GM23338 (cell line): Measurements from ENCODE around the gene CYFIP2. TPM values are rescaled to one million over a fixed set of nuclear protein-coding genes. Genes with fewer than 3 reads are reported as not detected.

Experiments
- ATAC-seq: fragments of 200-7000 bp; cut with Tn5 transposase; 3 replicates; pipeline ENCODE4 v1.9.1; 2020
- DNase-seq: peaks from one replicate; pipeline ENCODE4 v3.0.0-alpha.2; 2015; ENCODE audit warnings: low spot score
- H2AFZ ChIP-seq: fragments of 200-600 bp; sonication (generic); 2 replicates; pipeline ENCODE4 v1.8.0; 2016; ENCODE audit warnings: antibody characterized with exemption, mild to moderate bottlenecking, moderate library complexity
- H3F3A ChIP-seq: fragments of 200-600 bp; sonication (generic); replicated peaks from 2 replicates; pipeline ENCODE4 v1.8.0; 2017; ENCODE audit warnings: antibody characterized with exemption, mixed run types, low read depth
- H3K27ac ChIP-seq: fragments of 200-600 bp; sonication (generic); 2 replicates; pipeline ENCODE4 v1.6.1; 2016; ENCODE audit warnings: low read depth
- H3K27me3 ChIP-seq: fragments of 200-600 bp; sonication (generic); 2 replicates; pipeline ENCODE4 v1.8.0; 2016; ENCODE audit warnings: mild to moderate bottlenecking, mixed run types, moderate library complexity; ENCODE audit not compliant: insufficient read depth
- H3K36me3 ChIP-seq: fragments of 200-600 bp; sonication (generic); 2 replicates; pipeline ENCODE4 v1.8.0; 2016; ENCODE audit warnings: mild to moderate bottlenecking; ENCODE audit not compliant: insufficient read depth
- H3K4me1 ChIP-seq: fragments of 200-600 bp; sonication (generic); 2 replicates; pipeline ENCODE4 v1.8.0; 2016; ENCODE audit warnings: mild to moderate bottlenecking, moderate library complexity; ENCODE audit not compliant: insufficient read depth
- H3K4me2 ChIP-seq: fragments of 200-600 bp; sonication (generic); 2 replicates; pipeline ENCODE4 v1.7.1; 2017; ENCODE audit warnings: mixed run types
- H3K4me3 ChIP-seq: fragments of 200-600 bp; sonication (generic); 2 replicates; pipeline ENCODE4 v1.6.1; 2016; ENCODE audit warnings: mixed run types
- H3K79me2 ChIP-seq: fragments of 200-600 bp; sonication (generic); replicated peaks from 2 replicates; pipeline ENCODE4 v1.8.0; 2017; ENCODE audit warnings: mild to moderate bottlenecking; ENCODE audit not compliant: insufficient read depth
- H3K9me2 ChIP-seq: fragments of 200-600 bp; sonication (generic); 2 replicates; pipeline ENCODE4 v1.8.0; 2017; ENCODE audit not compliant: insufficient read depth
- H4K20me1 ChIP-seq: fragments of 200-600 bp; sonication (generic); replicated peaks from 2 replicates; pipeline ENCODE4 v1.8.0; 2017; ENCODE audit warnings: mild to moderate bottlenecking; ENCODE audit not compliant: insufficient read depth
- H3K27ac Mint-ChIP-seq: 2 replicates; pipeline ENCODE4 v1.8.0; 2020; ENCODE audit warnings: inconsistent platforms, mild to moderate bottlenecking, moderate library complexity, mixed read lengths
- H3K27me3 Mint-ChIP-seq: 3 replicates; pipeline ENCODE4 v1.8.0; 2022; ENCODE audit warnings: low read depth, mild to moderate bottlenecking, moderate library complexity, mixed read lengths, inconsistent platforms; ENCODE audit not compliant: insufficient read depth, poor library complexity
- H3K36me3 Mint-ChIP-seq: 3 replicates; pipeline ENCODE4 v1.8.0; 2021; ENCODE audit warnings: low read depth, mild to moderate bottlenecking, inconsistent platforms, moderate library complexity, mixed read lengths
- H3K4me1 Mint-ChIP-seq: 3 replicates; pipeline ENCODE4 v1.8.0; 2020; ENCODE audit warnings: mild to moderate bottlenecking, inconsistent platforms, mixed read lengths
- H3K4me3 Mint-ChIP-seq: 3 replicates; pipeline ENCODE4 v1.8.0; 2021; ENCODE audit warnings: moderate library complexity, mild to moderate bottlenecking, inconsistent platforms, mixed read lengths
- H3K9me3 Mint-ChIP-seq: 3 replicates; pipeline ENCODE4 v1.8.0; 2020; ENCODE audit warnings: moderate library complexity, mild to moderate bottlenecking, inconsistent platforms, mixed read lengths
- EZH2 ChIP-seq: fragments of 200-600 bp; sonication (generic); IDR thresholded peaks from one replicate; pipeline ENCODE4 v1.8.0; 2017; ENCODE audit warnings: antibody characterized with exemption, mild to moderate bottlenecking, low read depth; ENCODE audit not compliant: unreplicated experiment
- EZH2phosphoT487 ChIP-seq: fragments of 200-600 bp; sonication (generic); IDR thresholded peaks from one replicate; pipeline ENCODE4 v1.8.1; 2018; ENCODE audit warnings: antibody characterized with exemption; ENCODE audit not compliant: unreplicated experiment
- STAT1 ChIP-seq: IDR thresholded peaks from one replicate; pipeline ENCODE4 v1.6.1; 2016; ENCODE audit warnings: antibody characterized with exemption; ENCODE audit not compliant: unreplicated experiment
- ZNF331 ChIP-seq: fragments of 250-450 bp; sonication (Bioruptor Pico); IDR thresholded peaks from 2 replicates; pipeline ENCODE4 v1.5.0; 2020; ENCODE audit warnings: low read depth, mild to moderate bottlenecking, moderate library complexity
- polyA plus RNA-seq: library from polyadenylated mRNA; unstranded; fragments of >200 nt; fragmentation: Nextera tagmentation; extraction: Ambion mirVana; gene quantifications from 2 replicates; pipeline ENCODE4 v1.2.1, GENCODE V29; 2016
- total RNA-seq: library from RNA; depleted of rRNA; stranded (reverse); fragments of >200 nt; shearing (Covaris generic); gene quantifications from 2 replicates; pipeline ENCODE4 v1.2.3, GENCODE V29; 2014
- TF ChIP-seq, protein P1 (sequence below): fragments of 250-450 bp; sonication (Bioruptor Pico); IDR thresholded peaks from 2 replicates; pipeline ENCODE4 v1.5.0; 2020; ENCODE audit warnings: mild to moderate bottlenecking, moderate library complexity
- TF ChIP-seq, protein P2 (sequence below): IDR thresholded peaks from one replicate; pipeline ENCODE4 v1.6.1; 2018; ENCODE audit warnings: antibody characterized with exemption; ENCODE audit not compliant: unreplicated experiment
- TF ChIP-seq, protein P3 (sequence below): IDR thresholded peaks from 2 replicates; pipeline ENCODE4 v1.6.1; 2016; ENCODE audit warnings: antibody characterized with exemption

CYFIP2 gene
- total and polyA plus RNA-seq, 2 experiments from 2014 or later, result 54.1 to 98.4 TPM

DNA sequence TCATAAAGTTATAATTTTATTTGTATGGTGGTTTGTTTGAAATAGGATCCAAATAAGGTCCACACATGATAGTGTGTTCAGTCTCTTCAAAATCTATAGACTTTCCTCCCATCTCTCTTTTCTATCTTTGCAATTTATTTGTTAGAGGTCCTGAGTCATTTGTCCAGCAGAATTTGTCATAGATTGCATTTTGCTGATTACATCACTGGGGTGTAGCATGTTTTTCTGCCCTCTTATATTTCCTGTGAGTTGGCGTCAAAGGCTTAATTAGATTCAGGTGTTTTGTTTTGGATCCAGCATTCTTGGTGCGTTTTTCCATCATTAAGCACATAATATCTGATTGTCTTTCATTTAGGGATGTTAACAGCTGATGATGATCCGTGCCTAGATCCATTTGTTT is 15.0 kb downstream of the CYFIP2 start:
- H3K36me3 Mint-ChIP-seq, result peaks cover 3% of the 10 kb centered on the region; the same call in 1 of the 3 replicates
- Histone ChIP-seq H2AFZ (no peak overlapping the region), H3K27ac (no peak overlapping the region), H3K79me2 (peaks cover 89% of the 10 kb centered on the region), H3K4me3 (no peak overlapping the region), H3K4me2 (no peak overlapping the region), H3K9me2 (no peaks in the 10 kb centered on the region), H3K36me3 (no peaks in the 10 kb centered on the region), H3K4me1 (peaks cover 2% of the 10 kb centered on the region; the same call in 1 of the 2 replicates), H3K27me3 (no peaks in the 10 kb centered on the region), H4K20me1 (peaks cover 23% of the 10 kb centered on the region), H3F3A (no peaks in the 10 kb centered on the region)
- H3K4me1 Mint-ChIP-seq, result peaks cover 3% of the 10 kb centered on the region; the same call in 1 of the 3 replicates
- TF ChIP-seq ZNF331, result no peak
- TF ChIP-seq, protein P1, sequence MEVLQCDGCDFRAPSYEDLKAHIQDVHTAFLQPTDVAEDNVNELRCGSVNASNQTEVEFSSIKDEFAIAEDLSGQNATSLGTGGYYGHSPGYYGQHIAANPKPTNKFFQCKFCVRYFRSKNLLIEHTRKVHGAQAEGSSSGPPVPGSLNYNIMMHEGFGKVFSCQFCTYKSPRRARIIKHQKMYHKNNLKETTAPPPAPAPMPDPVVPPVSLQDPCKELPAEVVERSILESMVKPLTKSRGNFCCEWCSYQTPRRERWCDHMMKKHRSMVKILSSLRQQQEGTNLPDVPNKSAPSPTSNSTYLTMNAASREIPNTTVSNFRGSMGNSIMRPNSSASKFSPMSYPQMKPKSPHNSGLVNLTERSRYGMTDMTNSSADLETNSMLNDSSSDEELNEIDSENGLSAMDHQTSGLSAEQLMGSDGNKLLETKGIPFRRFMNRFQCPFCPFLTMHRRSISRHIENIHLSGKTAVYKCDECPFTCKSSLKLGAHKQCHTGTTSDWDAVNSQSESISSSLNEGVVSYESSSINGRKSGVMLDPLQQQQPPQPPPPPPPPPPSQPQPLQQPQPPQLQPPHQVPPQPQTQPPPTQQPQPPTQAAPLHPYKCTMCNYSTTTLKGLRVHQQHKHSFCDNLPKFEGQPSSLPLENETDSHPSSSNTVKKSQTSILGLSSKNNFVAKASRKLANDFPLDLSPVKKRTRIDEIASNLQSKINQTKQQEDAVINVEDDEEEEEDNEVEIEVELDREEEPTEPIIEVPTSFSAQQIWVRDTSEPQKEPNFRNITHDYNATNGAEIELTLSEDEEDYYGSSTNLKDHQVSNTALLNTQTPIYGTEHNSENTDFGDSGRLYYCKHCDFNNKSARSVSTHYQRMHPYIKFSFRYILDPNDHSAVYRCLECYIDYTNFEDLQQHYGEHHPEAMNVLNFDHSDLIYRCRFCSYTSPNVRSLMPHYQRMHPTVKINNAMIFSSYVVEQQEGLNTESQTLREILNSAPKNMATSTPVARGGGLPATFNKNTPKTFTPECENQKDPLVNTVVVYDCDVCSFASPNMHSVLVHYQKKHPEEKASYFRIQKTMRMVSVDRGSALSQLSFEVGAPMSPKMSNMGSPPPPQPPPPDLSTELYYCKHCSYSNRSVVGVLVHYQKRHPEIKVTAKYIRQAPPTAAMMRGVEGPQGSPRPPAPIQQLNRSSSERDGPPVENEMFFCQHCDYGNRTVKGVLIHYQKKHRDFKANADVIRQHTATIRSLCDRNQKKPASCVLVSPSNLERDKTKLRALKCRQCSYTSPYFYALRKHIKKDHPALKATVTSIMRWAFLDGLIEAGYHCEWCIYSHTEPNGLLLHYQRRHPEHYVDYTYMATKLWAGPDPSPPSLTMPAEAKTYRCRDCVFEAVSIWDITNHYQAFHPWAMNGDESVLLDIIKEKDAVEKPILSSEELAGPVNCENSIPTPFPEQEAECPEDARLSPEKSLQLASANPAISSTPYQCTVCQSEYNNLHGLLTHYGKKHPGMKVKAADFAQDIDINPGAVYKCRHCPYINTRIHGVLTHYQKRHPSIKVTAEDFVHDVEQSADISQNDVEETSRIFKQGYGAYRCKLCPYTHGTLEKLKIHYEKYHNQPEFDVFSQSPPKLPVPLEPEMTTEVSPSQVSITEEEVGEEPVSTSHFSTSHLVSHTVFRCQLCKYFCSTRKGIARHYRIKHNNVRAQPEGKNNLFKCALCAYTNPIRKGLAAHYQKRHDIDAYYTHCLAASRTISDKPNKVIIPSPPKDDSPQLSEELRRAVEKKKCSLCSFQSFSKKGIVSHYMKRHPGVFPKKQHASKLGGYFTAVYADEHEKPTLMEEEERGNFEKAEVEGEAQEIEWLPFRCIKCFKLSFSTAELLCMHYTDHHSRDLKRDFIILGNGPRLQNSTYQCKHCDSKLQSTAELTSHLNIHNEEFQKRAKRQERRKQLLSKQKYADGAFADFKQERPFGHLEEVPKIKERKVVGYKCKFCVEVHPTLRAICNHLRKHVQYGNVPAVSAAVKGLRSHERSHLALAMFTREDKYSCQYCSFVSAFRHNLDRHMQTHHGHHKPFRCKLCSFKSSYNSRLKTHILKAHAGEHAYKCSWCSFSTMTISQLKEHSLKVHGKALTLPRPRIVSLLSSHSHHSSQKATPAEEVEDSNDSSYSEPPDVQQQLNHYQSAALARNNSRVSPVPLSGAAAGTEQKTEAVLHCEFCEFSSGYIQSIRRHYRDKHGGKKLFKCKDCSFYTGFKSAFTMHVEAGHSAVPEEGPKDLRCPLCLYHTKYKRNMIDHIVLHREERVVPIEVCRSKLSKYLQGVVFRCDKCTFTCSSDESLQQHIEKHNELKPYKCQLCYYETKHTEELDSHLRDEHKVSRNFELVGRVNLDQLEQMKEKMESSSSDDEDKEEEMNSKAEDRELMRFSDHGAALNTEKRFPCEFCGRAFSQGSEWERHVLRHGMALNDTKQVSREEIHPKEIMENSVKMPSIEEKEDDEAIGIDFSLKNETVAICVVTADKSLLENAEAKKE, result no peak
- TF ChIP-seq, protein P2, sequence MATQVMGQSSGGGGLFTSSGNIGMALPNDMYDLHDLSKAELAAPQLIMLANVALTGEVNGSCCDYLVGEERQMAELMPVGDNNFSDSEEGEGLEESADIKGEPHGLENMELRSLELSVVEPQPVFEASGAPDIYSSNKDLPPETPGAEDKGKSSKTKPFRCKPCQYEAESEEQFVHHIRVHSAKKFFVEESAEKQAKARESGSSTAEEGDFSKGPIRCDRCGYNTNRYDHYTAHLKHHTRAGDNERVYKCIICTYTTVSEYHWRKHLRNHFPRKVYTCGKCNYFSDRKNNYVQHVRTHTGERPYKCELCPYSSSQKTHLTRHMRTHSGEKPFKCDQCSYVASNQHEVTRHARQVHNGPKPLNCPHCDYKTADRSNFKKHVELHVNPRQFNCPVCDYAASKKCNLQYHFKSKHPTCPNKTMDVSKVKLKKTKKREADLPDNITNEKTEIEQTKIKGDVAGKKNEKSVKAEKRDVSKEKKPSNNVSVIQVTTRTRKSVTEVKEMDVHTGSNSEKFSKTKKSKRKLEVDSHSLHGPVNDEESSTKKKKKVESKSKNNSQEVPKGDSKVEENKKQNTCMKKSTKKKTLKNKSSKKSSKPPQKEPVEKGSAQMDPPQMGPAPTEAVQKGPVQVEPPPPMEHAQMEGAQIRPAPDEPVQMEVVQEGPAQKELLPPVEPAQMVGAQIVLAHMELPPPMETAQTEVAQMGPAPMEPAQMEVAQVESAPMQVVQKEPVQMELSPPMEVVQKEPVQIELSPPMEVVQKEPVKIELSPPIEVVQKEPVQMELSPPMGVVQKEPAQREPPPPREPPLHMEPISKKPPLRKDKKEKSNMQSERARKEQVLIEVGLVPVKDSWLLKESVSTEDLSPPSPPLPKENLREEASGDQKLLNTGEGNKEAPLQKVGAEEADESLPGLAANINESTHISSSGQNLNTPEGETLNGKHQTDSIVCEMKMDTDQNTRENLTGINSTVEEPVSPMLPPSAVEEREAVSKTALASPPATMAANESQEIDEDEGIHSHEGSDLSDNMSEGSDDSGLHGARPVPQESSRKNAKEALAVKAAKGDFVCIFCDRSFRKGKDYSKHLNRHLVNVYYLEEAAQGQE, result no peak
- TF ChIP-seq, protein P3, sequence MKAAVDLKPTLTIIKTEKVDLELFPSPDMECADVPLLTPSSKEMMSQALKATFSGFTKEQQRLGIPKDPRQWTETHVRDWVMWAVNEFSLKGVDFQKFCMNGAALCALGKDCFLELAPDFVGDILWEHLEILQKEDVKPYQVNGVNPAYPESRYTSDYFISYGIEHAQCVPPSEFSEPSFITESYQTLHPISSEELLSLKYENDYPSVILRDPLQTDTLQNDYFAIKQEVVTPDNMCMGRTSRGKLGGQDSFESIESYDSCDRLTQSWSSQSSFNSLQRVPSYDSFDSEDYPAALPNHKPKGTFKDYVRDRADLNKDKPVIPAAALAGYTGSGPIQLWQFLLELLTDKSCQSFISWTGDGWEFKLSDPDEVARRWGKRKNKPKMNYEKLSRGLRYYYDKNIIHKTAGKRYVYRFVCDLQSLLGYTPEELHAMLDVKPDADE, result no peak
- TF ChIP-seq STAT1, result no peak
- no peak for TF ChIP-seq EZH2
- TF ChIP-seq EZH2phosphoT487, result no peak
- H3K27ac Mint-ChIP-seq, result no peak overlapping the region
- no peaks in the 10 kb centered on the region for H3K27me3 Mint-ChIP-seq
- no peak overlapping the region for H3K4me3 Mint-ChIP-seq
- DNase-seq (no peak), ATAC-seq (no peak)
- H3K9me3 Mint-ChIP-seq, result no peaks in the 10 kb centered on the region
